HepG2 (cell line): Measurements from ENCODE around the gene PSD. TPM values are rescaled to one million over a fixed set of nuclear protein-coding genes. Genes with fewer than 3 reads are reported as not detected.

Experiments used
- BHLHE40 ChIP-seq: IDR thresholded peaks from 2 replicates; pipeline ENCODE4 v1.6.1; 2011; ENCODE audit warnings: low read length, improper control_type of control experiment
- CEBPG ChIP-seq: IDR thresholded peaks from 2 replicates; pipeline ENCODE4 v1.6.1; 2016
- JUND ChIP-seq: sonication (generic); formaldehyde crosslinking; IDR thresholded peaks from 2 replicates; pipeline ENCODE4 v1.8.0; 2022; ENCODE audit warnings: mild to moderate bottlenecking, missing genetic modification reagents
- PHF8 ChIP-seq: sonication (generic); formaldehyde crosslinking; IDR thresholded peaks from 2 replicates; pipeline ENCODE4 v1.5.0; 2020; ENCODE audit warnings: missing genetic modification reagents
- RBFOX2 ChIP-seq: fragments of 200-400 bp; formaldehyde crosslinking; IDR thresholded peaks from 2 replicates; pipeline ENCODE4 v1.6.1; 2017; ENCODE audit warnings: low read depth, mild to moderate bottlenecking, low read length
- SALL1 ChIP-seq: sonication (generic); formaldehyde crosslinking; IDR thresholded peaks from 2 replicates; pipeline ENCODE4 v1.8.0; 2022; ENCODE audit warnings: mild to moderate bottlenecking, missing genetic modification reagents
- TSC22D2 ChIP-seq: sonication (generic); formaldehyde crosslinking; IDR thresholded peaks from 2 replicates; pipeline ENCODE4 v1.5.1; 2020; ENCODE audit warnings: missing genetic modification reagents, mild to moderate bottlenecking, borderline replicate concordance
- YY1 ChIP-seq: IDR thresholded peaks from 2 replicates; pipeline ENCODE4 v1.6.1; 2011; ENCODE audit warnings: low read length, low read depth, moderate library complexity, mild to moderate bottlenecking; ENCODE audit not compliant: insufficient read depth, insufficient replicate concordance
- ZNF547 ChIP-seq: sonication (generic); formaldehyde crosslinking; IDR thresholded peaks from 2 replicates; pipeline ENCODE4 v1.5.1; 2020; ENCODE audit warnings: mild to moderate bottlenecking, missing genetic modification reagents
- polyA plus RNA-seq, 8 experiments: library from polyadenylated mRNA; depleted of rRNA in 3 of 8; stranded (reverse) in 7 of 8; unstranded in 1 of 8; fragments of >200 nt; fragmentation: Illumina TruSeq in 4 of 8; extraction: Trizol in 4 of 8; gene quantifications; 2 replicates each; pipeline versions ENCODE4 v1.2.1 to v1.2.3, GENCODE V29; 2011 to 2016; ENCODE audit warnings: low read depth in 4 of 8, missing spikeins in 1 of 8, mixed read lengths in 1 of 8; ENCODE audit not compliant: insufficient read depth in 1 of 8
- total RNA-seq, 5 experiments: library from RNA; depleted of rRNA; stranded (reverse); fragments of >200 nt; fragmentation: Illumina TruSeq; extraction: Trizol; gene quantifications; 2 replicates each; pipeline ENCODE4 v1.2.3, GENCODE V29; 2016; ENCODE audit warnings: low read depth in 1 of 5
- TF ChIP-seq, protein P1 (sequence below): sonication (generic); formaldehyde crosslinking; IDR thresholded peaks from 2 replicates; pipeline ENCODE4 v1.4.0; 2020; ENCODE audit warnings: missing genetic modification reagents
- TF ChIP-seq, protein P2 (sequence below): sonication (generic); formaldehyde crosslinking; IDR thresholded peaks from 2 replicates; pipeline ENCODE4 v1.5.1; 2020; ENCODE audit warnings: mild to moderate bottlenecking, missing genetic modification reagents
- TF ChIP-seq, protein P3 (sequence below): conservative IDR thresholded peaks from 2 replicates; pipeline ENCODE4 v1.6.1; 2018; ENCODE audit warnings: missing genetic modification reagents
- TF ChIP-seq, protein P4 (sequence below): sonication (generic); formaldehyde crosslinking; IDR thresholded peaks from 2 replicates; pipeline ENCODE4 v1.8.0; 2022; ENCODE audit warnings: missing genetic modification reagents, mild to moderate bottlenecking, moderate library complexity, borderline replicate concordance
- TF ChIP-seq, protein P5 (sequence below): sonication (generic); formaldehyde crosslinking; conservative IDR thresholded peaks from 2 replicates; pipeline ENCODE4 v1.4.0; 2020; ENCODE audit warnings: missing genetic modification reagents

PSD gene
- total and polyA plus RNA-seq, 2 of the 13 experiments (the other 11 are each of a cell fraction or from before 2014, with no cell fraction given), result 0.35 to 0.58 TPM

GRCh38 chr10:102450374-102451104 is 32.0 kb upstream of the PSD start (continued):
- TF ChIP-seq, protein P1, sequence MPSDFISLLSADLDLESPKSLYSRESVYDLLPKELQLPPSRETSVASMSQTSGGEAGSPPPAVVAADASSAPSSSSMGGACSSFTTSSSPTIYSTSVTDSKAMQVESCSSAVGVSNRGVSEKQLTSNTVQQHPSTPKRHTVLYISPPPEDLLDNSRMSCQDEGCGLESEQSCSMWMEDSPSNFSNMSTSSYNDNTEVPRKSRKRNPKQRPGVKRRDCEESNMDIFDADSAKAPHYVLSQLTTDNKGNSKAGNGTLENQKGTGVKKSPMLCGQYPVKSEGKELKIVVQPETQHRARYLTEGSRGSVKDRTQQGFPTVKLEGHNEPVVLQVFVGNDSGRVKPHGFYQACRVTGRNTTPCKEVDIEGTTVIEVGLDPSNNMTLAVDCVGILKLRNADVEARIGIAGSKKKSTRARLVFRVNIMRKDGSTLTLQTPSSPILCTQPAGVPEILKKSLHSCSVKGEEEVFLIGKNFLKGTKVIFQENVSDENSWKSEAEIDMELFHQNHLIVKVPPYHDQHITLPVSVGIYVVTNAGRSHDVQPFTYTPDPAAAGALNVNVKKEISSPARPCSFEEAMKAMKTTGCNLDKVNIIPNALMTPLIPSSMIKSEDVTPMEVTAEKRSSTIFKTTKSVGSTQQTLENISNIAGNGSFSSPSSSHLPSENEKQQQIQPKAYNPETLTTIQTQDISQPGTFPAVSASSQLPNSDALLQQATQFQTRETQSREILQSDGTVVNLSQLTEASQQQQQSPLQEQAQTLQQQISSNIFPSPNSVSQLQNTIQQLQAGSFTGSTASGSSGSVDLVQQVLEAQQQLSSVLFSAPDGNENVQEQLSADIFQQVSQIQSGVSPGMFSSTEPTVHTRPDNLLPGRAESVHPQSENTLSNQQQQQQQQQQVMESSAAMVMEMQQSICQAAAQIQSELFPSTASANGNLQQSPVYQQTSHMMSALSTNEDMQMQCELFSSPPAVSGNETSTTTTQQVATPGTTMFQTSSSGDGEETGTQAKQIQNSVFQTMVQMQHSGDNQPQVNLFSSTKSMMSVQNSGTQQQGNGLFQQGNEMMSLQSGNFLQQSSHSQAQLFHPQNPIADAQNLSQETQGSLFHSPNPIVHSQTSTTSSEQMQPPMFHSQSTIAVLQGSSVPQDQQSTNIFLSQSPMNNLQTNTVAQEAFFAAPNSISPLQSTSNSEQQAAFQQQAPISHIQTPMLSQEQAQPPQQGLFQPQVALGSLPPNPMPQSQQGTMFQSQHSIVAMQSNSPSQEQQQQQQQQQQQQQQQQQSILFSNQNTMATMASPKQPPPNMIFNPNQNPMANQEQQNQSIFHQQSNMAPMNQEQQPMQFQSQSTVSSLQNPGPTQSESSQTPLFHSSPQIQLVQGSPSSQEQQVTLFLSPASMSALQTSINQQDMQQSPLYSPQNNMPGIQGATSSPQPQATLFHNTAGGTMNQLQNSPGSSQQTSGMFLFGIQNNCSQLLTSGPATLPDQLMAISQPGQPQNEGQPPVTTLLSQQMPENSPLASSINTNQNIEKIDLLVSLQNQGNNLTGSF (CRISPR knock-in tag), result no peak; the same call in 1 of the 2 replicates
- TF ChIP-seq BHLHE40, result peak; percentile 58; the same call in 1 of the 2 replicates
- TF ChIP-seq, protein P2, sequence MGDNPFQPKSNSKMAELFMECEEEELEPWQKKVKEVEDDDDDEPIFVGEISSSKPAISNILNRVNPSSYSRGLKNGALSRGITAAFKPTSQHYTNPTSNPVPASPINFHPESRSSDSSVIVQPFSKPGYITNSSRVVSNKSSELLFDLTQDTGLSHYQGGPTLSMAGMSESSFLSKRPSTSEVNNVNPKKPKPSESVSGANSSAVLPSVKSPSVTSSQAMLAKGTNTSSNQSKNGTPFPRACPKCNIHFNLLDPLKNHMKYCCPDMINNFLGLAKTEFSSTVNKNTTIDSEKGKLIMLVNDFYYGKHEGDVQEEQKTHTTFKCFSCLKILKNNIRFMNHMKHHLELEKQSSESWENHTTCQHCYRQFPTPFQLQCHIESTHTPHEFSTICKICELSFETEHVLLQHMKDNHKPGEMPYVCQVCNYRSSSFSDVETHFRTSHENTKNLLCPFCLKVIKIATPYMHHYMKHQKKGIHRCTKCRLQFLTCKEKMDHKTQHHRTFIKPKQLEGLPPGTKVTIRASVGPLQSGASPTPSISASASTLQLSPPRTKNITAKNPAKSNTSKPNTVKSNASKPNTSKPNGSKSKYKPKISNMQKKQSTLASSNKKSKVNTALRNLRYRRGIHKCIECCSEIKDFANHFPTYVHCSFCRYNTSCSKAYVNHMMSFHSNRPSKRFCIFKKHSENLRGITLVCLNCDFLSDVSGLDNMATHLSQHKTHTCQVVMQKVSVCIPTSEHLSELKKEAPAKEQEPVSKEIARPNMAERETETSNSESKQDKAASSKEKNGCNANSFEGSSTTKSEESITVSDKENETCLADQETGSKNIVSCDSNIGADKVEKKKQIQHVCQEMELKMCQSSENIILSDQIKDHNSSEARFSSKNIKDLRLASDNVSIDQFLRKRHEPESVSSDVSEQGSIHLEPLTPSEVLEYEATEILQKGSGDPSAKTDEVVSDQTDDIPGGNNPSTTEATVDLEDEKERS (CRISPR knock-in tag), result no peak
- no peak; the same call in 1 of the 2 replicates for TF ChIP-seq TSC22D2
- TF ChIP-seq PHF8 (CRISPR knock-in tag), result peak; percentile 18; the same call in 1 of the 2 replicates
- no peak for TF ChIP-seq JUND (CRISPR knock-in tag)
- TF ChIP-seq SALL1 (CRISPR knock-in tag), result peak; percentile 73; the same call in 1 of the 2 replicates
- TF ChIP-seq, protein P3, sequence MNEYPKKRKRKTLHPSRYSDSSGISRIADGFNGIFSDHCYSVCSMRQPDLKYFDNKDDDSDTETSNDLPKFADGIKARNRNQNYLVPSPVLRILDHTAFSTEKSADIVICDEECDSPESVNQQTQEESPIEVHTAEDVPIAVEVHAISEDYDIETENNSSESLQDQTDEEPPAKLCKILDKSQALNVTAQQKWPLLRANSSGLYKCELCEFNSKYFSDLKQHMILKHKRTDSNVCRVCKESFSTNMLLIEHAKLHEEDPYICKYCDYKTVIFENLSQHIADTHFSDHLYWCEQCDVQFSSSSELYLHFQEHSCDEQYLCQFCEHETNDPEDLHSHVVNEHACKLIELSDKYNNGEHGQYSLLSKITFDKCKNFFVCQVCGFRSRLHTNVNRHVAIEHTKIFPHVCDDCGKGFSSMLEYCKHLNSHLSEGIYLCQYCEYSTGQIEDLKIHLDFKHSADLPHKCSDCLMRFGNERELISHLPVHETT, result peak; percentile 43; the same call in 1 of the 2 replicates
- TF ChIP-seq, protein P4, sequence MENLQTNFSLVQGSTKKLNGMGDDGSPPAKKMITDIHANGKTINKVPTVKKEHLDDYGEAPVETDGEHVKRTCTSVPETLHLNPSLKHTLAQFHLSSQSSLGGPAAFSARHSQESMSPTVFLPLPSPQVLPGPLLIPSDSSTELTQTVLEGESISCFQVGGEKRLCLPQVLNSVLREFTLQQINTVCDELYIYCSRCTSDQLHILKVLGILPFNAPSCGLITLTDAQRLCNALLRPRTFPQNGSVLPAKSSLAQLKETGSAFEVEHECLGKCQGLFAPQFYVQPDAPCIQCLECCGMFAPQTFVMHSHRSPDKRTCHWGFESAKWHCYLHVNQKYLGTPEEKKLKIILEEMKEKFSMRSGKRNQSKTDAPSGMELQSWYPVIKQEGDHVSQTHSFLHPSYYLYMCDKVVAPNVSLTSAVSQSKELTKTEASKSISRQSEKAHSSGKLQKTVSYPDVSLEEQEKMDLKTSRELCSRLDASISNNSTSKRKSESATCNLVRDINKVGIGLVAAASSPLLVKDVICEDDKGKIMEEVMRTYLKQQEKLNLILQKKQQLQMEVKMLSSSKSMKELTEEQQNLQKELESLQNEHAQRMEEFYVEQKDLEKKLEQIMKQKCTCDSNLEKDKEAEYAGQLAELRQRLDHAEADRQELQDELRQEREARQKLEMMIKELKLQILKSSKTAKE (CRISPR knock-in tag), result no peak
- peak; percentile 84 for TF ChIP-seq RBFOX2
- TF ChIP-seq YY1, result peak; percentile 81
- TF ChIP-seq, protein P5, sequence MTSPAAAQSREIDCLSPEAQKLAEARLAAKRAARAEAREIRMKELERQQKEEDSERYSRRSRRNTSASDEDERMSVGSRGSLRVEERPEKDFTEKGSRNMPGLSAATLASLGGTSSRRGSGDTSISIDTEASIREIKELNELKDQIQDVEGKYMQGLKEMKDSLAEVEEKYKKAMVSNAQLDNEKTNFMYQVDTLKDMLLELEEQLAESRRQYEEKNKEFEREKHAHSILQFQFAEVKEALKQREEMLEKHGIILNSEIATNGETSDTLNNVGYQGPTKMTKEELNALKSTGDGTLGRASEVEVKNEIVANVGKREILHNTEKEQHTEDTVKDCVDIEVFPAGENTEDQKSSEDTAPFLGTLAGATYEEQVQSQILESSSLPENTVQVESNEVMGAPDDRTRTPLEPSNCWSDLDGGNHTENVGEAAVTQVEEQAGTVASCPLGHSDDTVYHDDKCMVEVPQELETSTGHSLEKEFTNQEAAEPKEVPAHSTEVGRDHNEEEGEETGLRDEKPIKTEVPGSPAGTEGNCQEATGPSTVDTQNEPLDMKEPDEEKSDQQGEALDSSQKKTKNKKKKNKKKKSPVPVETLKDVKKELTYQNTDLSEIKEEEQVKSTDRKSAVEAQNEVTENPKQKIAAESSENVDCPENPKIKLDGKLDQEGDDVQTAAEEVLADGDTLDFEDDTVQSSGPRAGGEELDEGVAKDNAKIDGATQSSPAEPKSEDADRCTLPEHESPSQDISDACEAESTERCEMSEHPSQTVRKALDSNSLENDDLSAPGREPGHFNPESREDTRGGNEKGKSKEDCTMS, result no peak
- TF ChIP-seq CEBPG (CRISPR knock-in tag), result no peak
- TF ChIP-seq ZNF547 (CRISPR knock-in tag), result peak; percentile 68; the same call in 1 of the 2 replicates
